ENCODE measurements around the gene PDIA5.
A peak's percentile ranks its signal among the peaks of the same experiment; 100 is the strongest.

PDIA5 gene

GRCh38 chr3:123055352-123055751 lies 11.5 kb upstream of the PDIA5 start:
- Mint-ChIP-seq H3K4me3 (no peak overlapping the region), H3K27me3 (no peaks in the 10 kb centered on the region), H3K36me3 (no peaks in the 10 kb centered on the region), H3K27ac (no peak overlapping the region), H3K9me3 (no peaks in the 10 kb centered on the region), H3K4me1 (no peaks in the 10 kb centered on the region)

- no peak overlapping the region for H3K4me3 Mint-ChIP-seq
- H3K27ac Mint-ChIP-seq, result no peak overlapping the region
- no peaks in the 10 kb centered on the region for H3K36me3 Mint-ChIP-seq
- no peaks in the 10 kb centered on the region for H3K27me3 Mint-ChIP-seq
- H3K9me3 Mint-ChIP-seq, result no peaks in the 10 kb centered on the region
- no peaks in the 10 kb centered on the region for H3K4me1 Mint-ChIP-seq
Observed at GRCh38 chr3:123058505-123058904, 8.3 kb upstream of the PDIA5 start.

GRCh38 chr3:123060054-123060453 lies 6.8 kb upstream of the PDIA5 start:
- H3K36me3 Mint-ChIP-seq, result no peaks in the 10 kb centered on the region
- H3K27me3 Mint-ChIP-seq, result no peaks in the 10 kb centered on the region
- no peak overlapping the region for H3K4me3 Mint-ChIP-seq
- H3K27ac Mint-ChIP-seq, result no peak overlapping the region
- H3K4me1 Mint-ChIP-seq, result no peaks in the 10 kb centered on the region
- H3K9me3 Mint-ChIP-seq, result no peaks in the 10 kb centered on the region

- no peaks in the 10 kb centered on the region for H3K36me3 Mint-ChIP-seq
- no peak overlapping the region for H3K27ac Mint-ChIP-seq
- peaks cover 6% of the 10 kb centered on the region for H3K4me1 Mint-ChIP-seq
- no peak overlapping the region for H3K4me3 Mint-ChIP-seq
- no peaks in the 10 kb centered on the region for H3K27me3 Mint-ChIP-seq
- H3K9me3 Mint-ChIP-seq, result no peaks in the 10 kb centered on the region
Observed at GRCh38 chr3:123061856-123062255, 5.0 kb upstream of the PDIA5 start.

GRCh38 chr3:123063034-123063433 lies 3.8 kb upstream of the PDIA5 start:
- H3K36me3 Mint-ChIP-seq, result peaks cover 2% of the 10 kb centered on the region
- peaks cover 12% of the 10 kb centered on the region for H3K4me1 Mint-ChIP-seq
- no peaks in the 10 kb centered on the region for H3K9me3 Mint-ChIP-seq
- no peaks in the 10 kb centered on the region for H3K27me3 Mint-ChIP-seq
- no peak overlapping the region for H3K4me3 Mint-ChIP-seq
- no peak overlapping the region for H3K27ac Mint-ChIP-seq

GRCh38 chr3:123064506-123064905 lies 2.3 kb upstream of the PDIA5 start:
- H3K4me1 Mint-ChIP-seq, result peaks cover 23% of the 10 kb centered on the region
- no peaks in the 10 kb centered on the region for H3K9me3 Mint-ChIP-seq
- no peak overlapping the region for H3K4me3 Mint-ChIP-seq
- H3K36me3 Mint-ChIP-seq, result peaks cover 2% of the 10 kb centered on the region
- H3K27ac Mint-ChIP-seq, result no peak overlapping the region
- no peaks in the 10 kb centered on the region for H3K27me3 Mint-ChIP-seq

GRCh38 chr3:123064914-123065313 lies 1.9 kb upstream of the PDIA5 start:
- Mint-ChIP-seq H3K4me1 (peaks cover 23% of the 10 kb centered on the region), H3K27me3 (no peaks in the 10 kb centered on the region), H3K4me3 (no peak overlapping the region), H3K9me3 (no peaks in the 10 kb centered on the region), H3K27ac (no peak overlapping the region), H3K36me3 (peaks cover 2% of the 10 kb centered on the region)

GRCh38 chr3:123066599-123066895 lies 278 bp upstream of the PDIA5 start:
- Mint-ChIP-seq H3K36me3 (peaks cover 2% of the 10 kb centered on the region), H3K9me3 (no peaks in the 10 kb centered on the region), H3K4me1 (peaks cover 25% of the 10 kb centered on the region), H3K27me3 (no peaks in the 10 kb centered on the region), H3K4me3 (peak overlapping the region; percentile 97), H3K27ac (peak overlapping the region; percentile 24)

- Mint-ChIP-seq H3K4me1 (peaks cover 34% of the 10 kb centered on the region), H3K4me3 (peak overlapping the region; percentile 97), H3K36me3 (peaks cover 4% of the 10 kb centered on the region), H3K27me3 (no peaks in the 10 kb centered on the region), H3K27ac (peak overlapping the region; percentile 79), H3K9me3 (no peaks in the 10 kb centered on the region)
Observed at GRCh38 chr3:123067689-123068600, 1.1 kb downstream of the PDIA5 start.

- Mint-ChIP-seq H3K36me3 (peaks cover 4% of the 10 kb centered on the region), H3K9me3 (no peaks in the 10 kb centered on the region), H3K4me1 (peaks cover 37% of the 10 kb centered on the region), H3K4me3 (peak overlapping the region; percentile 97), H3K27ac (no peak overlapping the region), H3K27me3 (no peaks in the 10 kb centered on the region)
Observed at GRCh38 chr3:123068601-123069381, 2.0 kb downstream of the PDIA5 start.

- H3K36me3 Mint-ChIP-seq, result peaks cover 4% of the 10 kb centered on the region
- H3K9me3 Mint-ChIP-seq, result no peaks in the 10 kb centered on the region
- H3K4me1 Mint-ChIP-seq, result peaks cover 42% of the 10 kb centered on the region
- H3K4me3 Mint-ChIP-seq, result no peak overlapping the region
- H3K27ac Mint-ChIP-seq, result no peak overlapping the region
- H3K27me3 Mint-ChIP-seq, result no peaks in the 10 kb centered on the region
Observed at GRCh38 chr3:123070510-123070909, 3.7 kb downstream of the PDIA5 start.

- H3K27me3 Mint-ChIP-seq, result no peaks in the 10 kb centered on the region
- peaks cover 47% of the 10 kb centered on the region for H3K4me1 Mint-ChIP-seq
- peaks cover 4% of the 10 kb centered on the region for H3K36me3 Mint-ChIP-seq
- H3K27ac Mint-ChIP-seq, result no peak overlapping the region
- H3K9me3 Mint-ChIP-seq, result no peaks in the 10 kb centered on the region
- no peak overlapping the region for H3K4me3 Mint-ChIP-seq
Observed at GRCh38 chr3:123071146-123071545, 4.3 kb downstream of the PDIA5 start.

GRCh38 chr3:123071581-123071980 lies 4.8 kb downstream of the PDIA5 start:
- peaks cover 4% of the 10 kb centered on the region for H3K36me3 Mint-ChIP-seq
- peaks cover 43% of the 10 kb centered on the region for H3K4me1 Mint-ChIP-seq
- no peak overlapping the region for H3K4me3 Mint-ChIP-seq
- no peaks in the 10 kb centered on the region for H3K27me3 Mint-ChIP-seq
- no peaks in the 10 kb centered on the region for H3K9me3 Mint-ChIP-seq
- H3K27ac Mint-ChIP-seq, result peak overlapping the region; percentile 19

GRCh38 chr3:123072152-123072551 lies 5.3 kb downstream of the PDIA5 start:
- Mint-ChIP-seq H3K4me1 (peaks cover 40% of the 10 kb centered on the region), H3K36me3 (peaks cover 4% of the 10 kb centered on the region), H3K27me3 (no peaks in the 10 kb centered on the region), H3K9me3 (no peaks in the 10 kb centered on the region), H3K4me3 (no peak overlapping the region), H3K27ac (no peak overlapping the region)

GRCh38 chr3:123072564-123072963 lies 5.7 kb downstream of the PDIA5 start:
- H3K27me3 Mint-ChIP-seq, result no peaks in the 10 kb centered on the region
- H3K4me1 Mint-ChIP-seq, result peaks cover 40% of the 10 kb centered on the region
- no peaks in the 10 kb centered on the region for H3K9me3 Mint-ChIP-seq
- H3K4me3 Mint-ChIP-seq, result no peak overlapping the region
- H3K27ac Mint-ChIP-seq, result no peak overlapping the region
- H3K36me3 Mint-ChIP-seq, result peaks cover 4% of the 10 kb centered on the region

GRCh38 chr3:123075359-123075758 lies 8.5 kb downstream of the PDIA5 start:
- Mint-ChIP-seq H3K27ac (no peak overlapping the region), H3K9me3 (no peaks in the 10 kb centered on the region), H3K36me3 (peaks cover 6% of the 10 kb centered on the region), H3K27me3 (no peaks in the 10 kb centered on the region), H3K4me3 (no peak overlapping the region), H3K4me1 (peaks cover 29% of the 10 kb centered on the region)
